ENCODE data around the gene TOR1AIP2.

DNA sequence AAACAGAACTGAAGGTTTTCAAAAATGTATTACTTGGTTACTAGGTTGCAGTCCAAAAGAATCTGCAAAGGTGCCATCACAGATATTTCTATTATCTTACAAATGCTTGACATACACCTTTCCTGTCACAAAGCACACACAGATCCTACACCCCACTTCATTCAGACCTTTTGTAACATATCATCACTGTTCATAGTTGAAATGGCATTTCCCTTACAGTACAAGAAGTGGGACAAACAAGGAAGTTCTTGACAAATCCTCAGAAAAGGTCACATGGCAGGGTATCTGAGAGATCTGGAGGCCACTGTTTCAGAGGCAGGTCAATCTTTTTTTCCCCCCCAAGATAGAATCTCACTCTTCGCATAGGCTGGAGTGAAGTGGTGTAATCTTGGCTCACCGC lies 21.3 kb downstream of the TOR1AIP2 start:
- TF ChIP-seq CTCF (IDR thresholded peaks at IDR 0.05; ENCODE audit: extremely low read depth in 1 of 2, insufficient read depth in 1 of 2, low read depth in 1 of 2, low read length in 2 of 2): no peak
- no peak for TF ChIP-seq POLR2A (IDR thresholded peaks at IDR 0.05; ENCODE audit: low read depth, low read length)
- no peak for TF ChIP-seq EZH2 (IDR thresholded peaks at IDR 0.05; ENCODE audit: borderline replicate concordance, low read depth, low read length, severe bottlenecking)

Data from endothelial cell of umbilical vein (primary cell).